ENCODE measurements around the gene OR14I1. TPM values are rescaled to one million over a fixed set of nuclear protein-coding genes. Genes with fewer than 3 reads are reported as not detected.
"Not testable (repeated sequence)": the region's sequence is repeated elsewhere in the genome, so short reads cannot be mapped to it uniquely, and the experiment has no call there.

The OR14I1 gene
- total RNA-seq, 1 donor from 2014 or later: not detected

DNA sequence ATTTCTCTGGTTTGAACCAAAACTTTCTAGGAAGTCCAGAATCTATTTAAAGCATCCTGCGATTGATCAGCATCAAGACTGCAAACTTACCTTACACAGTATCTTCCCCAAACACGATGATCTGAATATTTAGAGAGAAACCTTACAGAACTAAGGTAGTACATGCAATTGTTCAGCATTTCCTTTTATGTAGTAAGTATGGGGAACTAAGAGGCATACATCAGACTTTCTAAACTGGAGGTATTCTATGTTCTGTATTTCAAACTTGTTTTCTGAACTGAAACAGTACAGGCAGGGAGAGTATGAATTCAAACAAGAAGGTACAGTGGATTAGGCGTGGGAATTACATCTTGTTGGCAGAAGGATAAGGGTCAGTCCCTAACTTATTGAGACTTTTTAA is 47.2 kb downstream of the OR14I1 start, which contains the start of gene OR2T27:
TSS of gene OR2T27 (minus strand) at position 175 of the 400 bp plus-strand sequence. CDS start 4,644 bp downstream, outside the sequence.
- not testable (repeated sequence) for H3K36me3 Mint-ChIP-seq (ENCODE audit: insufficient read depth); H3K4me3 Mint-ChIP-seq (ENCODE audit: low read depth); DNase-seq (ENCODE audit: low spot score, unreplicated experiment); H3K27me3 Mint-ChIP-seq; H3K4me1 Mint-ChIP-seq (ENCODE audit: low read depth); H3K27ac Mint-ChIP-seq
- peaks cover 17% of the 10 kb centered on the region for H3K9me3 Mint-ChIP-seq (ENCODE audit: low read depth)

Other genes with a start within 250 kb of the OR14I1 start
- not detected in 2 replicates for gene OR2T3, start 229.4 kb downstream of the OR14I1 start, total RNA-seq
- gene OR2T5, start 214.2 kb downstream of the OR14I1 start, total RNA-seq: not detected in 2 replicates
- not detected in 2 replicates for gene OR2G6, start 194.7 kb downstream of the OR14I1 start, total RNA-seq
- not detected in 2 replicates for gene OR2T29, start 140.0 kb downstream of the OR14I1 start, total RNA-seq
- gene OR2T34, start 128.0 kb downstream of the OR14I1 start, total RNA-seq: not detected in 2 replicates
- gene OR2T10, start 105.1 kb downstream of the OR14I1 start, total RNA-seq: not detected in 2 replicates
- not detected in 2 replicates for gene OR2T11, start 67.7 kb downstream of the OR14I1 start, total RNA-seq
- not detected in 2 replicates for gene OR2T35, start 57.5 kb downstream of the OR14I1 start, total RNA-seq
- not detected in 2 replicates for gene OR2T27, start 47.2 kb downstream of the OR14I1 start, total RNA-seq
- not detected in 2 replicates for gene LYPD8, start 53.0 kb upstream of the OR14I1 start, total RNA-seq
- 32.5 and 35.1 TPM in 2 replicates for gene SH3BP5L, start 123.1 kb upstream of the OR14I1 start, total RNA-seq
- gene ZNF672, start 135.5 kb upstream of the OR14I1 start, total RNA-seq: 36.8 and 37.2 TPM in 2 replicates
- 107 and 109 TPM in 2 replicates for gene ZNF692, start 156.3 kb upstream of the OR14I1 start, total RNA-seq
- gene PGBD2, start 203.5 kb upstream of the OR14I1 start, total RNA-seq: 16.0 and 16.6 TPM in 2 replicates

Measured in progenitor cell of endocrine pancreas (in vitro differentiated cells).